ENCODE results near the gene PDSS1.
"Not testable (repeated sequence)": the region's sequence is repeated elsewhere in the genome, so short reads cannot be mapped to it uniquely, and the experiment has no call there.

Gene PDSS1, protein sequence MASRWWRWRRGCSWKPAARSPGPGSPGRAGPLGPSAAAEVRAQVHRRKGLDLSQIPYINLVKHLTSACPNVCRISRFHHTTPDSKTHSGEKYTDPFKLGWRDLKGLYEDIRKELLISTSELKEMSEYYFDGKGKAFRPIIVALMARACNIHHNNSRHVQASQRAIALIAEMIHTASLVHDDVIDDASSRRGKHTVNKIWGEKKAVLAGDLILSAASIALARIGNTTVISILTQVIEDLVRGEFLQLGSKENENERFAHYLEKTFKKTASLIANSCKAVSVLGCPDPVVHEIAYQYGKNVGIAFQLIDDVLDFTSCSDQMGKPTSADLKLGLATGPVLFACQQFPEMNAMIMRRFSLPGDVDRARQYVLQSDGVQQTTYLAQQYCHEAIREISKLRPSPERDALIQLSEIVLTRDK

DNA sequence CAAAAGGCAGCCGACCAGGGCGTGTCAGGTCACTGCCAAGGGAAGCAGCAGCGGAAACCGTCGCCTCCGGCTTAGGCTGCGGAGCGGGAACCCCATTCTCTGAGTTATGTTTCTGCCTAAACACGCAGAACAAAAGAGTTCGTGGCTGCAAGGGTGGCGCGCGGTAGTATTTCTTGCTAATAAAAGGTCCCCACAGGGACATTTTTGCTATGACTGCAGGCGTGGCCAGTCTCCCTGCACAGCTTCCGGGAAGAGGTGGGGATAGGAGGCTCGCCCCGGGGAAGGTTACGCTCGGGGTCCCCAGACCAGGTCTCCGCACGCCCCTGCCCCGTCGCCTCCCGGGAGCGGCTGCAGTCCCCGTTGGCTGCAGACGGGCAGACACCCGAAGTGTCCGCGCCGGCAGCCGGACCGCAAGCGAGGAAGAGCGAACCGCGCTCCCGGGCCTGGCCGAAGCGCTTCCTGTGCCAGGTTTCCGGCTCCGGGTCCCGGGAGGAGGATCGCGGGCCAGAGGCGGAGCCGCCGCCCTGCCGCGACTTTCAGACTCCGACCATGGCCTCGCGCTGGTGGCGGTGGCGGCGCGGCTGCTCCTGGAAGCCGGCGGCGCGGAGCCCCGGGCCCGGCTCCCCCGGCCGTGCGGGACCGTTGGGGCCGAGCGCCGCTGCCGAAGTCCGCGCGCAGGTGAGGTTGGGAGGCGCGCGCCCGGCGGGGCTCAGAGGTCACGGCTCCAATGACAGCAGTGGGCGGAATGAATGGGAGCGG lies at the start of gene PDSS1:
PDSS1 (plus strand) TSS at position 539 of the 759 bp plus-strand sequence; CDS start at position 550, 11 bp downstream.
- peak; percentile 66 for DNase-seq

DNA sequence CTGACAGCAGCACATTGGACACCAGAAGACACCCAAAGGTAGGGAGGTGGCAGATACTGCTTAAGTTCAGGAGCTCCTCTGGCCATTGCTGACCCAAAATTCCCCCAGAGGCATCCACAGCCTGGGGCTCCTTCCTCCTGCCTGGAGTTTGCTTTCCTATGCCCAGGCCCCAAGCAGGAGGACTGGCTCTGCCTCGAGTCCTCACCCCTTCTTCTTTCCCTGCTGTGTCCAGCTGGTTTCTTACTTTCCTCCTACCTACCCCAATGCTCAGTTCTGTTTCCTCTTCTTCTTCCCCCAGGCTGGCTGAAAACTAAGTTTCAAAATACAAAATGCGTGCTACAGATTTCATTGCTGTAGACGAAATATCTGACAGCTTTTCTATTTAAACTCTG lies 49.3 kb upstream of the PDSS1 start:
- not testable (repeated sequence) for DNase-seq

DNA sequence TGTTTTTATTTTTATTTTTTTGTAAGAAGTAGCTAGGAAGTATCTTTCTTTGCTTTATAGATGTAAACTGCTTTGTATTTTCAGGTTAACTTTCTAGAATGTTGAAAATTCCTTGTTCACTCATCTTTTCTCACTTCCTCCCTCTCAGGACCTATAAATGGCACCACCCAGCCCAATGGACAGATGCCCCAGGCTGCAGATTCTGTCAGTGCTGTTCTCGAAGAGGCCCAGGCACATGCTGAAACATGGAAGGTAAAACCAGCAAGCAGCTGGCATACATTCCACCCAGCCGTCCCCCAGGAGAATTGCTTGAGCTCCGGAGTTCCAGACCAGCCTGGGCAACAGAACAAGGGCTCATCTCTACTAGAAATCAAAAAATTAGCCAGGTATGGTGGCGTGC lies 47.1 kb upstream of the PDSS1 start:
- DNase-seq: no peak

GRCh38 chr10:26651476-26651875 lies 46.0 kb upstream of the PDSS1 start:
- not testable (repeated sequence) for DNase-seq

DNA sequence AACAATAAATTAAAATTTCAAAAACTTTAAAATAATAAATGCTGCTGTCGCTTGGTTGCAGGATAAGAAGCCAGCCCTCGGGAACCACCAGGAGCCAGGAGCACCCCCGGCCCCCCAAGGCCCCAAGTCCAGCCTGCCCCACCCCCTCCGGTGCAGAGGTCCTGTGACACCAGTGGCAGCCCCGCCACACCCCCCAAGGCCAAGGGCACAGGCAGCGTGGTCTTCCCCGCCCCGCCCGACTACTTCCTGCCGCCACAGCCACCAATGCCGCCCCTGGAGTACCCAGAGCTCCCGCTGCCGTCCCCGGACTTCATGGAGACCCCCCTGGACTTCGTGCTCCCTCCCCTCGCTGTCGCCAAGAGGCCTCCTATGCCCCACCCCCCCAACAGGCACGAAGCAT lies 44.5 kb upstream of the PDSS1 start:
- DNase-seq: no peak

GRCh38 chr10:26655746-26656145 lies 41.8 kb upstream of the PDSS1 start:
- no peak for DNase-seq

DNA sequence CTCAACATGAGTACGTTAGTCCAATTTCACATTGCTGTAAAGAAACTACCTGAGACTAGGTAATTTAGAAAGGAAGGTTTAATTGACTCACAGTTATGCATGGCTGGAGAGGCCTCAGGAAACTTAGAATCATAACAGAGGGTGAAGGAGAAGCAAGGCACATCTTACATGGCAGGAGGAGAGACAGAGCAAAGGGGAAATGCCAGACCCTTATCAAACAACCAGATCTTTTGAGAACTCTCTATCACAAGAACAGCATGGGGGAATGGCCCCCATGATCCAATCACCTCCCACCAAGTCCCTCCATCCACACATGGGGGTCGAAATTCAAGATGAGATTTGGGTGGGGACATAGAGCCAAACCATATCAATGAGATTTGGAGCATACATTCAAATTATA lies 34.6 kb upstream of the PDSS1 start:
- no peak for DNase-seq

DNA sequence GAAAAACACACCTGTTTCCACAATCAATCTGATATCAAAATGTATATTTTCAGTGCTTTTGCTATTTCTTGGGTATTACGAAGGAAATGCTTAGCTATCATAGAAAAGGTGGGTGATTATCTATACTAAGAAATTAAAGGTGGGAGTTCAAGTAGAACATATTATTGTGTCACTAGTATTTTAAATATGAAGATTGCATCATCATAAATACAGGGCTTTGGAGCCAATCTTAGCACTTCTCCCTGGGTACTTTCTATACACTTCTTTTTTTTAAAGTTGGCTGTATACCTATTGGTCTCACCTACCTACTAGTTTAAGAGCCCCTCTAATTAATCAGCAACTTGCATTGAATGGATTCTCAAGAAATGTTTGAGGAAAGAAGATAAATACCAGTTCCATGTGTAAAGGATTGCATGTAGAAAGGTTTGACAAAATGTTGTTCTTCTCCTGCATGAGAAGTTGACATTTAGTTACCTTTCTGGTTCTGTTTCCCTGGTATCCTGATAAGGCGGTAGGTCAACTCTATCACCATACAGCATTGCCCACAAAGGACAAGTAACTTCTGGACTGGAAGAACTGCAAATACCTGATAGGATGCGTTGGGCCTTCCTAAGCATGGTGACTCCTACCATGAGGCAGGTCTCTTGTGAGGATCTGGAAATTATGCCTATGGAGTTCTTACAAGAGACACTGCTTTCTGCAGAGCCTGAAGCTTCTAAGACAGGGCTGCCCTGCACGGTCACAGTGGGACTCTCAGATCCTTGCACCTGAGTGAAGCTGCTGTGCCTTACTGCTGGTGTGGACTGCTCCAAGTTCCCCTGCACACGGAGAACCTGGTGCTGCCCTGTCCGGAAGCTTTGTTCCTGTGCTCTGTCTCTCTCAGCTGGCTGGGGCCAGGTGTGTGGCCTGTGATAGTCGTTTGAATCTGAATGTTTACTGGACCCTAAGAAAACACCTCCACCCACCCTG lies 32.1 kb upstream of the PDSS1 start:
- no peak for DNase-seq

DNA sequence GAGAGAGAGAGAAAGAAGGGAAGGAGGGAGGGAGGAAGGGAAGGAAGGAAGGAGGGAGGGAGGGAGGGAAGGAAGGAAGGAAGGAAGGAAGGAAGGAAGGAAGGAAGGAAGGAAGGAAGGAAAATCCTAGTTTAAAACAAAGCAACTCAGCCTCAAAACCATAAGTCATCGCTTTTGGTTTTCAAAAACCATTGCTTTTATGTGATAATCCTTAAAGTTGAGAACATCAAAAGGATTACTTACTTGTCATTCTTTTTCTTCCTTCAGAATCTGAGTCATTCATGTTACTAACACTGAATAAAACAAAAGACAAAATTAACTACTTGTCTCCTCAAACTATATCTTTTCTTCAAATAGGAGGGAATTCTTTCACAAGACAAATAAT lies 21.6 kb upstream of the PDSS1 start:
- DNase-seq: no peak

GRCh38 chr10:26679588-26679987 lies 17.9 kb upstream of the PDSS1 start:
- no peak for DNase-seq

DNA sequence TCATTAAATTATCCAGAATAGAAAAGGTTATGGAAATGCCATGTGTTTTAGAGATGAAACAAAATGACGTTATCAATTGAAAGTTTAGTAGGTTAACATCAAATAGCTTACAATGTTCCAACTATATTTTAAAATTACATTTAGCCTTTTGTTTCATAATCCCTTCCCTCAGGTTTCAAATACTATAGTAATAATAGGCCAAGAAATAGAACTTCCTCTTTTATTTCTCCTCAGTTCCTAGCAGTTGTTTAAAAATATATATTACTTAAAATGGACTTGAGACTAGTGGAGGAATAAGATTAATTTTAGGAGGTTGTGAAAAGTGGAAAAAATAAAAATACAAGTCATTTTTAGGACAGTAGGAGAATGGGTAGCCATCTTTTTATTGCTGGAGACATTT lies 16.4 kb upstream of the PDSS1 start:
- DNase-seq: no peak

DNA sequence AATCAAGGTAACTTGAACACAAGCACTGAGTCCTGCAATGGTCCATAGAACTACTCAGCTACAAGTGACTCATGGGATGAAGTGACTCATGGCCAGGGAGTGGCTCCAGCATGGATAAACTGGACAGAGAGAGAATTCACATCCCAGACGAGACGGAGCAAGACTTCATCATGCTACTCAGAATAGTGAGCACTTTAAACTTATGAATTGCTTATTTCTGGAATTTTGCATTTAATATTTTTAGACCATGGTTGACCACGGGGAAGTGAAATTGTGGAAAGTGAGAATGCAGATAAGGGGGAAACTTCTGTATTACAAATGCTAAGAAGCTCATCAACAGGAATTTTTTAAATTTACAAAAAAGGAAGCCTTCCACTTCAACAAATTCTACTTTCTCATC lies 15.5 kb upstream of the PDSS1 start:
- DNase-seq: not testable (repeated sequence)

DNA sequence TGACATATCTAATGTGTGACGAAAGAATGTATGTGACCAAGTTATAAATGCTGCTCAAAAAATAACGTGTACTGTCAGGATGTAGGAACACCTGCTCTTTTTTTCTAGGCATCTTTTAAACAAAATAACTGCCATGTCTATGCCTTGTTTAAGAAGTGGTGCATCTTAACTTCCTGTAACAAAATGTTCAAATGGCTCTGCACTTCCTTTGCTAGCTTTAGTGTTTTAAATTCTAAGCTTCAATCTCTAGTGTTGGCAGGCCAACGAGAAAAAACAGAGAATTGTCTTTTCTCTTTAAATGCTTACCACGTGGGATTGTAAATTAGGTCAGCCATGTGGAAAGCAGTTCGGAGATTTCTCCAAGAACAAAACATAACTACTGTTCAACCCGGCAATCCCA lies 14.6 kb upstream of the PDSS1 start:
- DNase-seq: no peak

DNA sequence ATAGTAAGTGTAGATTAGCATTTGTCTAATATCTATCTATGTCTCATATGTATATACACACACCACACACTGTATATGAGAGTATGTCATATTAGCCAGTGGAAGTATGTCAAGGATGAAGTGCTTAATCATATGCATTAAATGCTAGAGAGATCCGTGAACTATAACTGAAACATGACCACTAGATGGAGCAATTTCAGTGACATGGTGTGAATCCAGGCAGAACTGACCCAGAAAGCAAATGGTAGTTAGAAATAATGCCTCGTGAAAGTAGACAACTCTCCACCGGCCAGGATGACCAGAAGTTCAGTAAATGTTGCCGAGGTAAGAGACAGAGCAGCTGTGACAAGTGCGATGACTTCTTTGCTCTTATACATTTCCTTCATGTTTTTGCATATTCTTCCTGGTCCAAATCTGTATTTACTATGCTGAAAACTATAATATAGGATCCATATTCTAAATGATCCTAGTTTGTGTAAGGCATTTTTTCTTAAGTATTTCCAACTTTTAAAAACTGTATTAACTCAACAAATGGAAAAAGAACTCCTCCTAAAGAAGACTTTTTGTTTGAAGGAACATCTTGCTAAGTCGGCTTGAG lies 12.7 kb upstream of the PDSS1 start:
- DNase-seq: not testable (repeated sequence)

DNA sequence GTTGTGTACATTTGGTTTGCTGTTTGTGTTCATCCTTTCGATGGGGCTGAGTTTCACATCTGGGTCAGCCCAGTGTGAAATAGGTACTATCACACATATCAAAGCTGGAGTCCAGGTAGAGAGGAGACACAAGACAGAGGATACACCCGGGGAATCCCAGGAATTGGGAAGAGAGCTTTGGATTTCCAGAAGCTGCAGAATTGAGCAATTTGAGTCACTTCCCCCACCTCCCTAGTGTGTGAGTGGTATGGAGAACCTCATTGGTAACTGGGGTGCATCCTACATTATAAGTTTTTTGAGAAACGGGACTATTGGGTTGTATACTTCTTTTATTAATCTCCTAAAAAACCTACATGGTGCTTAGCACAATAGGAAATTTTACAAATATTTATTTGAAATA lies 12.1 kb upstream of the PDSS1 start:
- DNase-seq: no peak

DNA sequence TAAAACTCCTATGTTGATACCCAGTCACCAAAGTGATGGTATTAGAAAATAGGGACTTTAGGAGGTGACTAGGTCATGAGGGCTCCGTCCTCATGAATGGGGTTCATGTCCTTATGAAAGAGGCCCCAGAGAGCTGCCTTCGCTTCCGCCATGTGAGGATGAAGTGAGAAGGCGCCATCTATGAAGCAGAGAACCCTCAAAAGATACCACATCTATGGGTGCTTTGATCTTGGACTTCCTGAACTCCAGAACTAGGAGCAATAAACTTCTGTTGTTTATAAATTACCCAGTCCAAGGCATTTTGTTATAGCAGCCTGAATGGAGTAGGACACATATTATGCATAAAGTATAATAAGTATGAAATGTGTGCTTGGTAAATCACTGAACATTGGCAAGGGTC lies 8.1 kb upstream of the PDSS1 start:
- no peak for DNase-seq

GRCh38 chr10:26690731-26691475 lies 6.6 kb upstream of the PDSS1 start:
- no peak for DNase-seq

- not testable (repeated sequence) for DNase-seq
Observed at GRCh38 chr10:26694536-26694935, 3.0 kb upstream of the PDSS1 start.

GRCh38 chr10:26696786-26697162 lies 727 bp upstream of the PDSS1 start:
- no peak for DNase-seq

DNA sequence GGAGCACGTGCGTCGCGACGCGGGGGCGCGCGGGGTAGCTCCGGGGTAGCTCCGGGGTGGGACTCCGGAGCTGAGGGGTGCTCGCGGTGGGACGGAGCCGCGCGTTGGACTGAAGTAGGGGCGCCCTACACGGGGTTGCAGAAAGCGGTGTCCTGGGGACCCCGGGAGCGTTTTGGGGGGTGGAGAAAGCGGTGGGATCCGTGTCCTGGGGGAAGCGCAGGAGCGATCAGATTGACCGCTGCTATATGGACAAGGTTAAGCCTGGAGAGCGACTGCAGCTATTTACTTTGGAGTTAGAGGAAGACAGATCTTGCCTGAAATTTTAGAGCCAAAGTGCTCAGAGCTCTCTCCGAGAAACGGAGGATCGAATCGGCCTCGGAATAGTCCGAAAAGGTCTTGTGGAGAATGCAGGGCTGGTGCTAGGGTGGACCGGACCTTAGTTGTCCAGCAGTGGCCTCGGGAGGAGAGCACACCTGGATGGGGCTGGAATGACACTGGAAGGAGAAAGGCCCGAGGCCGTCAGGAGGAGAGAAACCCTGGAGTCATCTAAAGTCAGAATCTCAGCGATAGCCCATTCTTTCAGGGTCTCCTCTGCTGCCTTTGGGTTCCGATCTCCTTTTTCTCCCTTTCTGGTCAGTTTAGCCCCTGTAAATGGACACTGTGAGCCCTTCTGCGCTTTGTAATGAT lies 564 bp downstream of the PDSS1 start:
- no peak for DNase-seq

GRCh38 chr10:26698909-26699308 lies 1.4 kb downstream of the PDSS1 start:
- DNase-seq: no peak

Data from stimulated activated naive CD4-positive, alpha-beta T cell treated with Interleukin-2 at 50 U/mL for 16 hours (primary cell).